ENCODE measurements around the gene ERICH4.

Gene ERICH4

DNA sequence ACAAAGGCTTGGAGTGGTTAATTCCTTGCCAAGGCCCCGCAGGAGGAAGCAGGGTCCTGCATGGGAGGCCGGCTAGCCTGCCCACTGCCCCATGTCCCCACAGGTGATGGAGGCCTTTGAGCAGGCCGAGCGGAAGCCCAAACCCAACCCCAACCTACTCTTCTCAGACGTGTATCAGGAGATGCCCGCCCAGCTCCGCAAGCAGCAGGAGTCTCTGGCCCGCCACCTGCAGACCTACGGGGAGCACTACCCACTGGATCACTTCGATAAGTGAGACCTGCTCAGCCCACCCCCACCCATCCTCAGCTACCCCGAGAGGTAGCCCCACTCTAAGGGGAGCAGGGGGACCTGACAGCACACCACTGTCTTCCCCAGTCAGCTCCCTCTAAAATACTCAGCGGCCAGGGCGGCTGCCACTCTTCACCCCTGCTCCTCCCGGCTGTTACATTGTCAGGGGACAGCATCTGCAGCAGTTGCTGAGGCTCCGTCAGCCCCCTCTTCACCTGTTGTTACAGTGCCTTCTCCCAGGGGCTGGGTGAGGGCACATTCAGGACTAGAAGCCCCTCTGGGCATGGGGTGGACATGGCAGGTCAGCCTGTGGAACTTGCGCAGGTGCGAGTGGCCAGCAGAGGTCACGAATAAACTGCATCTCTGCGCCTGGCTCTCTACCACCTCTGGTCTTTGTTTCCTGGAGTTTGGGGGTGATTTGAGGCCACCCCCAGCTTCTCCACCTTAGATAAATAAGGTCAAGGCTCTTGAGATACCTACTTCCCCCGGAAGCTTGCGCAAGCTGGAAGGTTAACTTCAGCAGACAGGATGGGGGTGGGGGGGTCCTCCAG, 18.4 kb upstream of the ERICH4 start:
- TF ChIP-seq, protein P1, sequence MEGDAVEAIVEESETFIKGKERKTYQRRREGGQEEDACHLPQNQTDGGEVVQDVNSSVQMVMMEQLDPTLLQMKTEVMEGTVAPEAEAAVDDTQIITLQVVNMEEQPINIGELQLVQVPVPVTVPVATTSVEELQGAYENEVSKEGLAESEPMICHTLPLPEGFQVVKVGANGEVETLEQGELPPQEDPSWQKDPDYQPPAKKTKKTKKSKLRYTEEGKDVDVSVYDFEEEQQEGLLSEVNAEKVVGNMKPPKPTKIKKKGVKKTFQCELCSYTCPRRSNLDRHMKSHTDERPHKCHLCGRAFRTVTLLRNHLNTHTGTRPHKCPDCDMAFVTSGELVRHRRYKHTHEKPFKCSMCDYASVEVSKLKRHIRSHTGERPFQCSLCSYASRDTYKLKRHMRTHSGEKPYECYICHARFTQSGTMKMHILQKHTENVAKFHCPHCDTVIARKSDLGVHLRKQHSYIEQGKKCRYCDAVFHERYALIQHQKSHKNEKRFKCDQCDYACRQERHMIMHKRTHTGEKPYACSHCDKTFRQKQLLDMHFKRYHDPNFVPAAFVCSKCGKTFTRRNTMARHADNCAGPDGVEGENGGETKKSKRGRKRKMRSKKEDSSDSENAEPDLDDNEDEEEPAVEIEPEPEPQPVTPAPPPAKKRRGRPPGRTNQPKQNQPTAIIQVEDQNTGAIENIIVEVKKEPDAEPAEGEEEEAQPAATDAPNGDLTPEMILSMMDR (IDR thresholded peaks at IDR 0.05; ENCODE audit: extremely low read depth, missing control alignments): no peak

DNA sequence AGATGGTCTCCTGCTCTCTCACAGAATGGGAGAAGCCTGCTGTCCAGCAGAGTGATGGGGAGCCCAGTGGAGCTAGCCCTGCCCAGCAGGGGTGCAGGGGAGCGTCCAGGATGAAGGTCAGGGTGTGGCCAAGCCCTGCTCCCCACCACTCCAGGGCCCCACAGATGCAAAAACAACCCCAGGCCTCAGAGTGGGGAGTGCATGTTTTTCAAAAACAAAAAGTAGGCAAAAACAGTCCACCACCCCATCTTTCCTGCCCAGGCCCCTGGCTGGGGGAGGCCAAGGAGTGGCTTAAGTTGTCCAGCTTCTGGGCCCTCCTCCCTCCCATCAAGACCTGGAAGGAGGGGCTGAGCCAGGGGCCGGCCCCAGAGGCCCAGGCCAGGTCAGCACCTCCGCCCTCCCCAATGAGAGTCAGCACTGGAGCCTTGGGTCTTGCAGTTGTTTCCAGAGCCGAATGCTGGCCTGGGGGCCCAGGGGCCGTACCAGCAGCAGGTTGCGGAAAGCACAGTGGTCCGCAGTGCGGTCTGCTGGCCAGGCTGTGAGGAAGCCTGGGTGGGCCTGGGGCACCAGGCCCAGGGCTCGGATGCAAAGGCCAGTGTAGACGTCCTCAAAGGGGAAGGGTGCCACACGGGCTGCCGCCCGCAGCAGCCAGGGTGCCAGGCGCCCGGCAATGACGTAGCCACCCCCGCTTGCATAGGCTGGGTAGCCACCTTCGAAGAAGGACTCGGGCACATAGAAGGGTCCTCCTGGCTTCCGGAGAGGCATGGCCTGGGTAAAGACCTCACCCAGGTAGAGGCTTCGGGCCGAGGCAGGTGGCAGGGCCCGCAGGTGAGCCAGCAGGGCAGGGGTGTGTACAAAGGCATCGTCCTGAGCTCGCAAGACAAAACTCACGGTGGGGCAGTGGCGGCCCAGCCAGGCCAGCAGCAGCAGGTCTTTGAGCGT, 17.5 kb upstream of the ERICH4 start:
- TF ChIP-seq, protein P1 (IDR thresholded peaks at IDR 0.05; ENCODE audit: extremely low read depth, missing control alignments): no peak

More for the DNA sequence above, 18.4 kb upstream of the ERICH4 start:
- DNase-seq (ENCODE audit: low spot score): no peak

DNA sequence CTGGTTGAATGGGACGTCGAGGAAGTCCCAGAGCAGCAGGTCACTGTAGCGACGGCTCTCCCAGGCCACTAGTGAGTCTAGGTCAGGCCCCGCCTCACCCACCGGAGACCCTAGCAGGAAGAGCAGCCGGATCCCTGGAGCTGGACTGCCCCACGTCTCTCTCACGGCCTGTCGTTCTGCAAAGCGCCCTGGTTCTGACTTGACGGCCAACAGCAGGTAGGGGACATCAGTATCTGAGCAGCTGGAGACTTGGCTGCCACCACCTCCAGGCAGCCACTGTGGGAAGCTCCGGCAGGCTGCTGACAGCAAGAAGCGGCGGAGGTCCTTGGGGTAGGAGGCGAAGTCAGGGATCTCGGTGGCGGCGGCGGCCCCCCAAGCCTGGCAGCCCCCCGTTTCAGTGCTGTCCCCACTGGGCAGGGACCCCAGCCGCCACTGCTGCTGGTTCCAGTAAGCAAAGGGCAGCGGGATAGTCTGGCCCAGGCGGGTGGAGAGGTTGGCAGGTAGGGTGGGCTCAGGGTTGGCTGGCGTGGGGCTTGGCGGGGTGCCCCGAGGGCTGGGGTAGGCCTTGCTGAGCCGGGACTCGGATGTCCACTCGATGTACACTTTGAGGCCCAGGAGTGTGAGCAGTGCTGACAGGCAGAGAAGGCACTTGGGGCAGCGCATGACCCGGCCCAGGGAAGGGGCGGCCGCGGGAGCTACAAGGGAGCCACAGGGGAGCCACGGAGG, 16.7 kb upstream of the ERICH4 start:
- TF ChIP-seq, protein P1 (IDR thresholded peaks at IDR 0.05; ENCODE audit: extremely low read depth, missing control alignments): no peak
- DNase-seq (ENCODE audit: low spot score): no peak

More for the DNA sequence above, 17.5 kb upstream of the ERICH4 start:
- DNase-seq (ENCODE audit: low spot score): no peak

DNA sequence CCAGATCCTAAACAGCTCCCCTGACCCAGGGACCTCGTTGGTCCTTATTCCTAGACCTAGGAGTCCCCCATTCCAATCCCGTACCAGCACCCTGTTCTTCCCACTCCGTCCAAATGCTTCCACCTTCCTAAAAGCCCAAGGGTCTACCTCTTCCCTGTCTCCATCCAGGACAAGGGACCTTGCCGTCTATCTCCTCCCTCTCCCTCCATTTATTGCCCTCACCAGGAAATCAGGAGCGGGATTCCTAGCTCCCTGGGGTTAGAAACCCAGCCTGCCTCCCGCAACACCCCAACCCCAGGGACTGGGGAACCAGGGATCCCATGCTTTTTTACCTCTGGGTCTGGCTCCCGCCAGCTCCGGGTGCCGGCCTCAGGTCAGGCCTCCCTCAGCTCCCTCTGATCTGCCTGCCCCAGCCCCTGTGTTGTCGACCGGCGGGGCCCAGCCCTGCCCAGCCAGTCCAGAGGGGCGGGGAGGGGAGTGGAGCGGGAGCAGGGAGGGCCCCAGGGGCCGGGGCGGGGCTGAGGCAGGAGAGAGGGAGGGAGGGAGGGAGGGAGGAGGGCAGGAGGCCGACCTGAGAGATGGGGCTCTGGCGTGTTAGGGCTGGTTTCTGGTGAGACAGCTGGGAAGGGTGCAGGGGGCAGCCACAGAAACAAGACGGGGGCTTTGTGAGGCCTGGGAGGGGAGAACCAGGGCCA, 15.9 kb upstream of the ERICH4 start, which contains the start of gene B3GNT8:
B3GNT8 (minus strand) TSS at position 423 of the 695 bp plus-strand sequence. CDS start 596 bp downstream, outside the sequence.
- peak; percentile 81 for DNase-seq (ENCODE audit: low spot score)
- TF ChIP-seq, protein P1 (IDR thresholded peaks at IDR 0.05; ENCODE audit: extremely low read depth, missing control alignments): no peak

DNA sequence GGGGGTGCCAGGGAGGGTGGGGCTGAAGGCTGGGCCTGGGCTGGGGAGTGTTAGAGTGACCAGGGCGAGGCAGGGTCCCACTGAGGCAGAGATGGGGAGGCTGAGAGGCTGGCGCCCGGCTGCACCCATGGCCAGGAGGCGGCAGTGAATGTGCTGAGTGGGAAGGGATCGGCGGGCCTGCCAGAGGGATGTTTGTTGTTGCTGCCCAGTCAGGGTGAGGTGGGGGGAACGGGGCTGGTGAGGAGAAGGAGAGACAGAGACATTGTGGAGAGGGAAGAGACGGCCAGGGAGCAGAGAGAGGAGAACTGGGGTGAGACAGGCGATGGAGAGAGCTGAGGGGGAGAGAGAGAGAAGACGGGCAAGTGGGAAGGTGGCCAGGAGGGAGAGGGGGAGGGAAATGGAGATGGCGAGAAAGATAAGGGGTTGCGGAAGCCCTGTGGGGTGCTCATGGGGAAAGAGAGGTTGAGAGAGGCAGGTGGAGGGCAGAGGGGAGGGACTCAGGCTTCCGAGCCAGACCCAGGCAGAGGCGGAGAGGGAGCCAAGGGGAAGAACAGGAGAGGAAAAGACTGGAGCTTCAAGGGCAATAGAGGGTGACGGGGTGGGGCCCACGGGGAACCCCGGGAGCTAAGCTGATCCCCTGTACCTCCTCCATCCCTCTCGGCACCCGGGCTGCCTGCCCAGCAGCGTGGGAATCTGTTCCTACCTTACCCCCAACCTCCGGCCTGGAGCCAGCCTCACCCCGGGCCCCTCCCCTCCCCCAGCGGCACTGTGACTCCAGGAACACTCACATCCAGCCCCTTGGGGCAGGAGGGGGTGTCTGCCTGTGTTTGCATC, 15.1 kb upstream of the ERICH4 start:
- TF ChIP-seq, protein P1 (IDR thresholded peaks at IDR 0.05; ENCODE audit: extremely low read depth, missing control alignments): no peak
- DNase-seq (ENCODE audit: low spot score): no peak

DNA sequence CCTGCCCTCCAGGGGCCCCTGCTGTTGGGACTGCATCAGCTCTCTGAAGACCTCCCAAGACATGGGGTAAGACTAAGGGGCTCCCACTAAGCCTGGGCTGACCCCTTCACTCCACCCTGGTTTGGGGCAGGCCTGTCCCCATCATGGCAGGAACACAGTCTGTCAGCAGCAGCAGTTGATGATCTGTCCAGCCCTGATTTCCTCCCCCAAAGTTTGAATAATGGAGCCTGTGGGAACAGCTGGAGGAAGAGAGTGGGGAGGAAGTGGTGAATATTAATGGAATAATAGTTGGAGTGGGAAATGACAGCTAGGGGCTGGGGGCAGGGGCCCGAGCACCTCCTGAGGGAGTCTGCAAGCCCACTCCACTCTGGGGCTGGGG, 14.5 kb upstream of the ERICH4 start:
- TF ChIP-seq, protein P1 (IDR thresholded peaks at IDR 0.05; ENCODE audit: extremely low read depth, missing control alignments): no peak

More for the DNA sequence above, 14.5 kb upstream of the ERICH4 start:
- DNase-seq (ENCODE audit: low spot score): no peak

All from GM20000 (cell line).